HG03039 (cell line): ENCODE results near the gene NDNF.

Experiments
- ATAC-seq: cut with Tn5 transposase; IDR thresholded peaks from one replicate; pipeline ENCODE4 v1.9.1; 2021; ENCODE audit warnings: mild to moderate bottlenecking, moderate library complexity; ENCODE audit not compliant: unreplicated experiment

The NDNF gene

DNA sequence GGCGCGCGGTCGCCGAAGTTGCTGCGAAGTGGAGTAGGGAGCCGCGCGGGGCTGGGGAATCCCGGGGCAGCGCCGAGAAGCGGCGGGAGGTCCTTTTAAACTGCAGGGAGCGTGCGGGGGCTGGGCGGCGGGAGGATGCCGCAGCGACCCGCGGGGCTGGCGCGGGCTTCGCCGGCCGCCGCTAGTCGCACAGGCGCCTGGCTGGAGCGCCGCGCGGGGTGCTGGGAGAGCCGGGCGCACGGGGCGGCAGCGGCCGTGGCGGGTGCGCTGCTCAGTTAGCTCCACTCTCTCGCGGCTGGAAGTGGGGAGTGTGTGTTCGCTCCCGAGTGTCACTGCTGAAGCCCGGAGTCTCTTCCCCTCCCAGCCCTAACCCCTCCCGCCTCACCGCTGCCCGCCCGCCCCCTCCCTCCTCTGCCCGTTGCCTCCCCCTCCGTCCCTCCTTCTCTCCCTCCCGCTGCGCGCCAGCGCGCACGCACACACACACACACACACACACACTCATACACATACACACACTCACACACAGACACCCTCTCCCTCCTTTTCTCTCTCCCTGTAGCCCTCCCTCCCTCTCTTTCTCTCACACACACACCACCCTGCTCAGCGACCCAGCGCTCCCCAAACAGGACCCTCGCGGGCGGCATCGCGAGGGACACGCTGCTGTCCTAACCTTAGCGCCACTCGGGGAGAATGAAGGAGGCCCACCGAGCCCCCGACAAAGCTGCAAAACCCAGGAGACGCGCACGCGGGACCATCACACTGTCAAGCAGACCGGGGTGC is at the start of gene NDNF:
Gene NDNF, minus strand, starts transcription at position 312 of the 780 bp plus-strand sequence. CDS start 26,698 bp downstream, outside the sequence.
- no peak for ATAC-seq

- no peak for ATAC-seq
Measured at GRCh38 chr4:121119715-121120114, 47.4 kb upstream of the NDNF start.

GRCh38 chr4:121118344-121118743 is 46.0 kb upstream of the NDNF start:
- no peak for ATAC-seq

GRCh38 chr4:121114756-121115155 is 42.4 kb upstream of the NDNF start:
- no peak for ATAC-seq

DNA sequence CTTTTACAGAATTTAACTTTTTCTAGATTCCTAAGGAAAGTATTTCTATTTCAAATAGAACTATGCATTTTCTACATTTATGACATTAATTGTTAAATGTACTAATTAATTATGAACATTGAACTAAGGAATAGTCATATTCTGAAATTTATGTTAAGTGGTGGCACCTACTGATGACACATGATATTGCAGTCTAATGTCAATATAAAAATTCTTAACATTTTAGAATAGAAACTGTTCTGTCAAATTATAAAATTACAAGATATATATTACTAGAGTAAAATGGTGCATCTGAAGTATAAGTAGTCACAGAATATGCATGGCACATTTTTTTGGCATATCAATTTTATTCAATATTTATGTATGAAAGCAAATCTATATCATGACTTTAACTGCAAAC is 40.2 kb upstream of the NDNF start:
- no peak for ATAC-seq

- no peak for ATAC-seq
Measured at GRCh38 chr4:121108557-121108956, 36.2 kb upstream of the NDNF start.

- no peak for ATAC-seq
Measured at GRCh38 chr4:121107507-121107906, 35.2 kb upstream of the NDNF start.

GRCh38 chr4:121100093-121100775 is 27.9 kb upstream of the NDNF start:
- no peak for ATAC-seq

DNA sequence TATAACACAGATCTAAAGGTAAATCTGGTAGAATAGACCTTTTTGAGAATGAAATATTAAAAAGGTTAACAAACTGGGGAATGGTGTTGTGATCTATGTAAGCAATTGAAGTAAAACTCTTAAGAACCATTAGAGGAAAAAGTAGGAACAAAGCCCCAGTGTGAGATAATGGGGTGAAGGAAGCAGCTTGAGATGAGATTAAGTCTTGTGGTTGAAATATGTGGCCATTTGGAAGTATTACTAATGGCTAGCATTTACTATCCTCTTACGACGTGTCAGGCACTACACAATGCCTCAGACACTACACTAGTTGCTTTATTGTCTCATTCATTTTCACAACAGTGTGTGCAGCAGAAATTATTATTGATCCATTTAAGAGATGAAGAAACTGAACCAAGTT is 25.9 kb upstream of the NDNF start:
- no peak for ATAC-seq

GRCh38 chr4:121096629-121097028 is 24.3 kb upstream of the NDNF start:
- ATAC-seq = no peak

GRCh38 chr4:121096191-121096590 is 23.9 kb upstream of the NDNF start:
- ATAC-seq = no peak

GRCh38 chr4:121094297-121094966 is 22.1 kb upstream of the NDNF start:
- ATAC-seq = no peak

- ATAC-seq = no peak
Measured at GRCh38 chr4:121093261-121093660, 20.9 kb upstream of the NDNF start.

GRCh38 chr4:121091941-121092340 is 19.6 kb upstream of the NDNF start:
- ATAC-seq = no peak

- no peak for ATAC-seq
Measured at GRCh38 chr4:121088867-121089266, 16.5 kb upstream of the NDNF start.

GRCh38 chr4:121079376-121079775 is 7.0 kb upstream of the NDNF start:
- ATAC-seq = no peak

DNA sequence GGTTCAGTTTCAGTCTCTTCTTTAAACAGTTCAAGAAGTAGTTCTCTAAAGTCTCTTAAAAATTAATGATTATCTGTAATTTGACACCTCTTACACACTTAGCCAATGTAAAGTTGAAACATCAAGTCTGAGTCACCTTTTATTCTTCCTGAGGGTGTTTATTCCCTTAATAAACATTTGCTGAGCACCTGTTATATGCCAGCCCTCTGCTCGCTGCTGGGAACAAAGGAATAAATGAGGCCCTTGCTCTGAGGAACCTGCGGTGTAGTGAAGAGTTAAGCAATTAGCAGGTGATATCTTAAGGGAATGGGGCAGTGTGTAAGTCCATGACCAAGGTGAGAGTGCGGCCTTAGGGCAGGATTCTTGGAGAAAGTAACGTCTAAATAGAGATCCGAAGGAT is 5.2 kb upstream of the NDNF start:
- ATAC-seq = no peak

DNA sequence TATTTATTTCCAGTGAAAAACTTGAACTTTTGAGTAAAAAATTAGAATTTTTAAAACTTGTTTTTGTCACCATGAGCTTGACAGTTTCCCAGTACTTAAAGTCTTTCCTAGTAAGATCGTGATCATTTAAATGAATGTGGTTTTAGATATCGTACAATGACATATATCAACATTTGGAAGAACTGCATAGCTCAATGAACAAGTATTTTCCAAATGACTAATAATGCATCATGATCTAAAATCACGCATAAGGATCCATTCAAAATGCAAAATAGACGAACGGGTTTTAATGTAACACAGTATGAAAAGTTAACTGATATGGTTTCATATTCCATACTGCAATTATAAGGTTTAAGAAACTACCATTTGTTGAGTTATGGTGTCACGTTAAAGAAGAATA is 4.1 kb upstream of the NDNF start:
- no peak for ATAC-seq

- ATAC-seq = no peak
Measured at GRCh38 chr4:121073672-121074381, 1.5 kb upstream of the NDNF start.

DNA sequence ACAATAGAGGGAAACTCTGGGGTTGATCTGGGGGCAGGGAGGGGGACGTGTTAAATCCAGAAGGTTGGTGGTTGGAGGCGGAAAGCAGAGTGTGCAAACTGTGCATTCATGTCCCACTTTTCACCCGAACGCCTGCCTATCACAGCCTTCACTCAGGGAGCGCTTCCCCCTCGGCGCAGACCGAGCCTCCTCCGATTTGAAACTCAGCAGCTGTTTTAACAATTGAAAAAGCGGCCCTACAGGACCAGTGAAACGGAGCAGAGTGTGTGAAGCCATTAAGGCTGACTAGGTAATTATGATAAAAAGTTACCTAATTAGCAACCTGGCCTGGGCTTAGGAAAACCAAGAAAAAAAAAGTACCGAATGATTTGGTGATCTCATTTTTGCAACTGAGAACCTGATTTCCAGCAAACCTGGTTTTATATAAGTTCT is 685 bp upstream of the NDNF start:
- no peak for ATAC-seq

DNA sequence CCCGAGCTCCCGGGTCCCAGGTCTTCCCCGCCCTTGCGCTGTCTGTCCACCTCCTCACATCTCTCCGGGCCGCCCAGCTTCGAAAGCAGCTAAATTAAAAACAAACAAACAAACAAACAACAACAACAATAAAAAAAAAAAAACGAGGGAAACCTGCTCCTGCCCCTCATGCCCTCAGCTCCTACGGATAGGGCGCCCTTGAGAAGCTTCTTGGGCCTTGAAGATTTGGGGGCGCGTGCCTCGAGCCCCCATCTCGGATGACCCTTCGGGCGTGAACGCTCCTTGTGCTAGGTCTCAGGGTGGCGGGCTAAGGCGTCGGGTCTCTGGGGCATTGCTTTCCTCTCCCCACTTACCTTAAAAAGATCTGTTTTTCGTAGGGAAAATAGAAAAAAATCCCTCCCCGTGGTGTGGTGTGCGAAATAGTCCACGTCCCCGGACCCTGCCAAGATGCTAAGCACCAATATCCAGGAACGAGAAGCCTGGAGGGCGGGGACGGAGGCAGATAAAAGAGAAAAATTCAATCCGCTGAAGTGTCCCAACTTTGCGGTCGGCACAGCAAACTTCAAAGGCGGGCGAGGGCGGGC is 603 bp downstream of the NDNF start:
- no peak for ATAC-seq
